Rectal smooth muscle tissue (tissue), 1 donor: ENCODE results near the gene AP2B1.
"Not testable (repeated sequence)": the region's sequence is repeated elsewhere in the genome, so short reads cannot be mapped to it uniquely, and the experiment has no call there.

Experiments
- H3K27ac ChIP-seq: one replicate; pipeline ENCODE4 v1.7.0; 2013; ENCODE audit warnings: low read depth, low read length, inconsistent platforms
- H3K27me3 ChIP-seq: one replicate; pipeline ENCODE4 v1.7.0; 2013; ENCODE audit warnings: low read length; ENCODE audit not compliant: control insufficient read depth, insufficient read depth
- H3K36me3 ChIP-seq: one replicate; pipeline ENCODE4 v1.7.0; 2013; ENCODE audit warnings: low read length; ENCODE audit not compliant: control insufficient read depth, insufficient read depth
- H3K4me1 ChIP-seq: one replicate; pipeline ENCODE4 v1.7.0; 2013; ENCODE audit warnings: low read length; ENCODE audit not compliant: control insufficient read depth, insufficient read depth
- H3K4me3 ChIP-seq: one replicate; pipeline ENCODE4 v1.7.0; 2013; ENCODE audit warnings: low read length
- H3K9ac ChIP-seq: one replicate; pipeline ENCODE4 v1.7.0; 2013; ENCODE audit warnings: low read length

Gene AP2B1

GRCh38 chr17:35693662-35694061 is 106.5 kb downstream of the AP2B1 start:
- Histone ChIP-seq H3K27ac (no peak overlapping the region), H3K4me1 (no peaks in the 10 kb centered on the region), H3K36me3 (peaks cover 26% of the 10 kb centered on the region), H3K27me3 (no peaks in the 10 kb centered on the region), H3K9ac (no peak overlapping the region), H3K4me3 (no peak overlapping the region)

GRCh38 chr17:35694906-35695305 is 107.8 kb downstream of the AP2B1 start:
- no peak overlapping the region for H3K9ac ChIP-seq
- H3K36me3 ChIP-seq = peaks cover 24% of the 10 kb centered on the region
- no peak overlapping the region for H3K4me3 ChIP-seq
- no peak overlapping the region for H3K27ac ChIP-seq
- H3K27me3 ChIP-seq = no peaks in the 10 kb centered on the region
- no peaks in the 10 kb centered on the region for H3K4me1 ChIP-seq

- Histone ChIP-seq H3K4me3 (no peak overlapping the region), H3K4me1 (no peaks in the 10 kb centered on the region), H3K36me3 (peaks cover 18% of the 10 kb centered on the region), H3K27me3 (no peaks in the 10 kb centered on the region), H3K27ac (no peak overlapping the region), H3K9ac (no peak overlapping the region)
Observed at GRCh38 chr17:35695613-35696012, 108.5 kb downstream of the AP2B1 start.

GRCh38 chr17:35698800-35699199 is 111.7 kb downstream of the AP2B1 start:
- H3K27ac ChIP-seq = no peak overlapping the region
- H3K4me1 ChIP-seq = no peaks in the 10 kb centered on the region
- H3K27me3 ChIP-seq = no peaks in the 10 kb centered on the region
- H3K9ac ChIP-seq = no peak overlapping the region
- H3K4me3 ChIP-seq = no peak overlapping the region
- peaks cover 11% of the 10 kb centered on the region for H3K36me3 ChIP-seq

- Histone ChIP-seq H3K36me3 (peaks cover 6% of the 10 kb centered on the region), H3K4me1 (no peaks in the 10 kb centered on the region), H3K9ac (no peak overlapping the region), H3K4me3 (no peak overlapping the region), H3K27me3 (no peaks in the 10 kb centered on the region), H3K27ac (no peak overlapping the region)
Observed at GRCh38 chr17:35700150-35700549, 113.0 kb downstream of the AP2B1 start.

- Histone ChIP-seq H3K36me3 (peaks cover 3% of the 10 kb centered on the region), H3K9ac (no peak overlapping the region), H3K27ac (no peak overlapping the region), H3K27me3 (no peaks in the 10 kb centered on the region), H3K4me3 (no peak overlapping the region), H3K4me1 (no peaks in the 10 kb centered on the region)
Observed at GRCh38 chr17:35701491-35701890, 114.4 kb downstream of the AP2B1 start.

- H3K9ac ChIP-seq = not testable (repeated sequence)
Observed at GRCh38 chr17:35703308-35703707, 116.2 kb downstream of the AP2B1 start.

GRCh38 chr17:35705230-35705629 is 118.1 kb downstream of the AP2B1 start:
- Histone ChIP-seq H3K9ac (no peak overlapping the region), H3K27ac (no peak overlapping the region), H3K36me3 (peaks cover 5% of the 10 kb centered on the region)

More at GRCh38 chr17:35703308-35703707, 116.2 kb downstream of the AP2B1 start:
- not testable (repeated sequence) for H3K27ac ChIP-seq, H3K4me3 ChIP-seq, H3K27me3 ChIP-seq, H3K4me1 ChIP-seq, H3K36me3 ChIP-seq

GRCh38 chr17:35705705-35706104 is 118.6 kb downstream of the AP2B1 start:
- H3K9ac ChIP-seq = no peak overlapping the region

More at GRCh38 chr17:35705230-35705629, 118.1 kb downstream of the AP2B1 start:
- no peaks in the 10 kb centered on the region for H3K4me1 ChIP-seq
- H3K27me3 ChIP-seq = no peaks in the 10 kb centered on the region
- H3K4me3 ChIP-seq = no peak overlapping the region

GRCh38 chr17:35708149-35708548 is 121.0 kb downstream of the AP2B1 start:
- Histone ChIP-seq H3K4me1 (no peaks in the 10 kb centered on the region), H3K4me3 (no peak overlapping the region), H3K27me3 (no peaks in the 10 kb centered on the region), H3K36me3 (peaks cover 5% of the 10 kb centered on the region), H3K27ac (no peak overlapping the region), H3K9ac (no peak overlapping the region)

More at GRCh38 chr17:35705705-35706104, 118.6 kb downstream of the AP2B1 start:
- Histone ChIP-seq H3K4me3 (no peak overlapping the region), H3K36me3 (peaks cover 5% of the 10 kb centered on the region), H3K27me3 (no peaks in the 10 kb centered on the region), H3K27ac (no peak overlapping the region), H3K4me1 (no peaks in the 10 kb centered on the region)

- no peak overlapping the region for H3K4me3 ChIP-seq
- no peak overlapping the region for H3K9ac ChIP-seq
- H3K4me1 ChIP-seq = no peaks in the 10 kb centered on the region
- H3K27ac ChIP-seq = no peak overlapping the region
- peaks cover 5% of the 10 kb centered on the region for H3K36me3 ChIP-seq
- H3K27me3 ChIP-seq = no peaks in the 10 kb centered on the region
Observed at GRCh38 chr17:35708951-35709350, 121.8 kb downstream of the AP2B1 start.

- Histone ChIP-seq H3K9ac (no peak overlapping the region), H3K4me3 (no peak overlapping the region), H3K27ac (no peak overlapping the region), H3K36me3 (peaks cover 5% of the 10 kb centered on the region), H3K27me3 (no peaks in the 10 kb centered on the region), H3K4me1 (no peaks in the 10 kb centered on the region)
Observed at GRCh38 chr17:35709874-35710273, 122.8 kb downstream of the AP2B1 start.

GRCh38 chr17:35710950-35711349 is 123.8 kb downstream of the AP2B1 start:
- Histone ChIP-seq H3K27ac (no peak overlapping the region), H3K27me3 (no peaks in the 10 kb centered on the region), H3K4me1 (no peaks in the 10 kb centered on the region), H3K9ac (no peak overlapping the region), H3K4me3 (no peak overlapping the region), H3K36me3 (peaks cover 5% of the 10 kb centered on the region)
